K562 (cell line): ENCODE results near the gene COG7. TPM values are rescaled to one million over a fixed set of nuclear protein-coding genes. Genes with fewer than 3 reads are reported as not detected.
A peak's percentile ranks its signal among the peaks of the same experiment; 100 is the strongest.

ENCODE experiments used
- ATF1 ChIP-seq, 2 experiments: fragments of 450-650 bp in 1 of 2; IDR thresholded peaks; 2 replicates each; pipeline ENCODE4 v1.6.1; 2016; ENCODE audit warnings: missing compliant biosample characterization in 1 of 2, missing genetic modification characterization in 1 of 2
- BMI1 ChIP-seq: fragments of 150-350 bp; IDR thresholded peaks from 2 replicates; pipeline ENCODE4 v1.6.1; 2014; ENCODE audit warnings: low read length
- CREM ChIP-seq: IDR thresholded peaks from 2 replicates; pipeline ENCODE4 v1.6.1; 2014; ENCODE audit warnings: antibody characterized with exemption, low read depth
- CSDE1 ChIP-seq, 2 experiments: fragments of 450-650 bp; IDR thresholded peaks; 2 replicates each; pipeline ENCODE4 v1.6.1; 2016; ENCODE audit warnings: mild to moderate bottlenecking in 1 of 2
- CXXC5 ChIP-seq: fragments of 250-450 bp; sonication (Bioruptor Pico); IDR thresholded peaks from 2 replicates; pipeline ENCODE4 v1.8.0; 2022; ENCODE audit warnings: inconsistent platforms, mild to moderate bottlenecking, moderate library complexity
- DPF2 ChIP-seq: fragments of 450-650 bp; IDR thresholded peaks from 2 replicates; pipeline ENCODE4 v1.6.1; 2016
- ELF1 ChIP-seq: fragments of 200-800 bp; sonication (Bioruptor generic); IDR thresholded peaks from 2 replicates; pipeline ENCODE4 v1.6.1; 2016; ENCODE audit warnings: missing genetic modification characterization, missing compliant biosample characterization
- EZH2 ChIP-seq: IDR thresholded peaks from 2 replicates; pipeline ENCODE4 v1.6.1; 2012; ENCODE audit warnings: low read depth, mild to moderate bottlenecking, inconsistent platforms, low read length, borderline replicate concordance
- FIP1L1 ChIP-seq: fragments of 200-400 bp; formaldehyde crosslinking; IDR thresholded peaks from 2 replicates; pipeline ENCODE4 v1.6.1; 2018; ENCODE audit warnings: mild to moderate bottlenecking, low read depth, low read length; ENCODE audit not compliant: poor library complexity, severe bottlenecking
- FOXK2 ChIP-seq, 2 experiments: fragments of 450-650 bp; IDR thresholded peaks in 1 of 2; conservative IDR thresholded peaks in 1 of 2; 2 replicates each; pipeline ENCODE4 v1.6.1; 2016; ENCODE audit warnings: low read depth in 2 of 2, mild to moderate bottlenecking in 1 of 2
- FOXP1 ChIP-seq: sonication (generic); formaldehyde crosslinking; IDR thresholded peaks from 2 replicates; pipeline ENCODE4 v1.8.0; 2022; ENCODE audit warnings: mild to moderate bottlenecking, missing genetic modification reagents
- GABPB1 ChIP-seq: sonication (generic); formaldehyde crosslinking; IDR thresholded peaks from 2 replicates; pipeline ENCODE4 v1.8.0; 2022; ENCODE audit warnings: mild to moderate bottlenecking, missing genetic modification reagents
- HOXB6 ChIP-seq: fragments of 250-450 bp; sonication (Bioruptor Pico); IDR thresholded peaks from 2 replicates; pipeline ENCODE4 v1.5.1; 2022; ENCODE audit warnings: mild to moderate bottlenecking, borderline replicate concordance
- JUND ChIP-seq, 2 experiments: IDR thresholded peaks; 2 replicates in 1 of 2; 3 replicates in 1 of 2; pipeline ENCODE4 v1.6.1; 2011; ENCODE audit warnings: borderline replicate concordance in 2 of 2, low read depth in 2 of 2, low read length in 2 of 2, improper control_type of control experiment in 1 of 2, missing biosample characterization in 1 of 2, missing genetic modification characterization in 1 of 2, missing genetic modification reagents in 1 of 2
- KLF13 ChIP-seq: fragments of 450-650 bp; IDR thresholded peaks from 2 replicates; pipeline ENCODE4 v1.6.1; 2016; ENCODE audit warnings: missing genetic modification characterization, low read depth, mild to moderate bottlenecking, missing compliant biosample characterization, moderate library complexity, borderline replicate concordance
- NCOA1 ChIP-seq: fragments of 450-650 bp; IDR thresholded peaks from 2 replicates; pipeline ENCODE4 v1.6.1; 2016; ENCODE audit warnings: low read depth
- NRF1 ChIP-seq, 2 experiments: fragments of 450-650 bp; IDR thresholded peaks in 1 of 2; conservative IDR thresholded peaks in 1 of 2; 2 replicates each; pipeline ENCODE4 v1.6.1; 2014; ENCODE audit warnings: mild to moderate bottlenecking in 2 of 2
- RBFOX2 ChIP-seq: fragments of 200-400 bp; formaldehyde crosslinking; IDR thresholded peaks from 2 replicates; pipeline ENCODE4 v1.6.1; 2017; ENCODE audit warnings: low read depth, mild to moderate bottlenecking, low read length, moderate library complexity
- SMAD3 ChIP-seq: fragments of 450-650 bp; formaldehyde crosslinking; conservative IDR thresholded peaks from 2 replicates; pipeline ENCODE4 v1.4.0; 2020; ENCODE audit warnings: mild to moderate bottlenecking
- SOX6 ChIP-seq: fragments of 450-650 bp; IDR thresholded peaks from 2 replicates; pipeline ENCODE4 v1.6.1; 2014; ENCODE audit warnings: mild to moderate bottlenecking
- TAL1 ChIP-seq: fragments of 450-650 bp; IDR thresholded peaks from 2 replicates; pipeline ENCODE4 v1.6.1; 2016; ENCODE audit warnings: mild to moderate bottlenecking
- TARDBP ChIP-seq: fragments of 450-650 bp; IDR thresholded peaks from 2 replicates; pipeline ENCODE4 v1.6.1; 2016
- TRIM28 ChIP-seq: fragments of 450-650 bp; IDR thresholded peaks from 2 replicates; pipeline ENCODE4 v1.6.1; 2017
- ZBTB1 ChIP-seq: sonication (generic); formaldehyde crosslinking; IDR thresholded peaks from 2 replicates; pipeline ENCODE4 v1.8.1; 2023; ENCODE audit warnings: missing genetic modification reagents, low read depth, mild to moderate bottlenecking, borderline replicate concordance
- ZNF174 ChIP-seq: fragments of 250-450 bp; sonication (Bioruptor Pico); IDR thresholded peaks from 2 replicates; pipeline ENCODE4 v1.4.0; 2020; ENCODE audit warnings: mild to moderate bottlenecking
- ZNF263 ChIP-seq: sonication (generic); formaldehyde crosslinking; IDR thresholded peaks from 2 replicates; pipeline ENCODE4 v1.8.0; 2022; ENCODE audit warnings: mild to moderate bottlenecking, missing genetic modification reagents, borderline replicate concordance
- ZNF511 ChIP-seq: sonication (generic); formaldehyde crosslinking; IDR thresholded peaks from 2 replicates; pipeline ENCODE4 v1.8.0; 2022; ENCODE audit warnings: mild to moderate bottlenecking, missing genetic modification reagents
- ZNF740 ChIP-seq, 3 experiments: fragments of 200-800 bp in 1 of 3; sonication (Bioruptor generic) in 1 of 3; sonication (generic) in 1 of 3; formaldehyde crosslinking in 1 of 3; IDR thresholded peaks; 2 replicates each; pipeline versions ENCODE4 v1.6.1 to v1.8.0; 2016 to 2022; ENCODE audit warnings: mild to moderate bottlenecking in 2 of 3, missing compliant biosample characterization in 2 of 3, missing genetic modification characterization in 2 of 3, missing genetic modification reagents in 1 of 3
- polyA plus RNA-seq, 8 experiments: library from polyadenylated mRNA; depleted of rRNA in 4 of 8; stranded (reverse) in 5 of 8; unstranded in 3 of 8; fragments of >200 nt; fragmentation: Nextera tagmentation in 2 of 8; fragmentation: Illumina TruSeq in 1 of 8; extraction: Ambion mirVana in 2 of 8; extraction: Trizol in 1 of 8; gene quantifications; 2 replicates each; pipeline versions ENCODE4 v1.2.1 to v1.2.3, GENCODE V29; 2011 to 2014; ENCODE audit warnings: inconsistent platforms in 1 of 8, missing spikeins in 1 of 8
- total RNA-seq, 7 experiments: library from RNA; depleted of rRNA in 6 of 7; stranded (reverse); fragments of >200 nt in 6 of 7; fragmentation: Illumina TruSeq in 2 of 7; extraction: Trizol in 2 of 7; gene quantifications; 2 replicates each; pipeline versions ENCODE4 v1.2.1 to v1.2.3, GENCODE V29; 2011 to 2021; ENCODE audit warnings: low replicate concordance in 1 of 7

COG7 gene
- total and polyA plus RNA-seq, 9 of the 15 experiments (the other 6 are each of a cell fraction or from before 2014, with no cell fraction given): 3.8 to 17.6 (median 13.4) TPM

GRCh38 chr16:23452572-23453337 is at the start of gene COG7 (continued):
- peak; percentile 92; the same call in 1 of the 2 replicates for TF ChIP-seq KLF13 (tag)
- no peak for TF ChIP-seq HOXB6 (CRISPR knock-in tag)
- TF ChIP-seq SOX6: peak; percentile 28; the same call in 1 of the 2 replicates
- TF ChIP-seq RBFOX2: peak; percentile 77
- no peak for TF ChIP-seq SMAD3 (CRISPR knock-in tag)
- 0 out of 2 replicates have a peak, but pooled peaks have one; percentile 14 for TF ChIP-seq ZNF740 (CRISPR knock-in tag; IDR thresholded peaks at IDR 0.05)
- TF ChIP-seq ZNF740 (tag; IDR thresholded peaks at IDR 0.05): no peak
- no peak; the same call in 1 of the 2 replicates for TF ChIP-seq TAL1
- peak in 1 of 2 experiments; percentile 23; a peak in 1 of 4 replicates for TF ChIP-seq FOXK2 (conservative IDR thresholded peaks at IDR 0.05 in 1 of 2, IDR thresholded peaks at IDR 0.05 in 1 of 2; ENCODE audit: low read depth in 2 of 2)
- TF ChIP-seq ZNF263 (CRISPR knock-in tag): peak; percentile 49; the same call in 1 of the 2 replicates
- 0 out of 2 replicates have a peak, but pooled peaks have one; percentile 40 for TF ChIP-seq ZBTB1 (CRISPR knock-in tag)
- TF ChIP-seq GABPB1: peak; percentile 91
- TF ChIP-seq ZNF511: 0 out of 2 replicates have a peak, but pooled peaks have one; percentile 63
- peak; percentile 66; the same call in 1 of the 2 replicates for TF ChIP-seq TARDBP
- peak; percentile 66 for TF ChIP-seq CREM
- peak; percentile 73 to 78 for TF ChIP-seq NRF1 (conservative IDR thresholded peaks at IDR 0.05 in 1 of 2, IDR thresholded peaks at IDR 0.05 in 1 of 2)
- peak; percentile 68; the same call in 1 of the 2 replicates for TF ChIP-seq BMI1
- TF ChIP-seq ZNF174 (CRISPR knock-in tag): no peak
- TF ChIP-seq TRIM28: peak; percentile 69; the same call in 1 of the 2 replicates
- peak in 1 of 2 experiments; percentile 84; a peak in 2 of 4 replicates for TF ChIP-seq CSDE1 (IDR thresholded peaks at IDR 0.05)
- TF ChIP-seq FOXP1 (CRISPR knock-in tag): peak; percentile 62; the same call in 1 of the 2 replicates
- no peak for TF ChIP-seq NCOA1
- TF ChIP-seq FIP1L1: peak; percentile 61
- peak; percentile 96 for TF ChIP-seq ELF1 (tag)
- peak; percentile 76; the same call in 1 of the 2 replicates for TF ChIP-seq CXXC5 (CRISPR knock-in tag)
- TF ChIP-seq JUND (IDR thresholded peaks at IDR 0.05; ENCODE audit: borderline replicate concordance, low read depth, low read length): 0 out of 2 replicates have a peak, but pooled peaks have one; percentile 24
- no peak for TF ChIP-seq JUND (tag; IDR thresholded peaks at IDR 0.05; ENCODE audit: borderline replicate concordance, low read depth, low read length)
- no peak for TF ChIP-seq ATF1 (CRISPR knock-in tag; IDR thresholded peaks at IDR 0.05)
- peak; percentile 88 for TF ChIP-seq ATF1 (tag; IDR thresholded peaks at IDR 0.05)
- no peak for TF ChIP-seq EZH2
- peak; percentile 8; the same call in 1 of the 2 replicates for TF ChIP-seq DPF2
